Jurkat, Clone E6-1 (cell line): ENCODE measurements around the gene RFX2.
"Not testable (repeated sequence)": the region's sequence is repeated elsewhere in the genome, so short reads cannot be mapped to it uniquely, and the experiment has no call there.

Source experiments
- DNase-seq: peaks from one replicate; pipeline ENCODE4 v3.0.0-alpha.2; 2011; ENCODE audit warnings: low read depth, low spot score
- H3K4me3 ChIP-seq: 2 replicates; pipeline ENCODE4 v1.5.1; 2011; ENCODE audit warnings: mild to moderate bottlenecking, low read length, control low read depth, moderate library complexity

The RFX2 gene

GRCh38 chr19:5967994-5968430 is 142.3 kb downstream of the RFX2 start:
- no peak overlapping the region for H3K4me3 ChIP-seq

GRCh38 chr19:5967571-5967970 is 142.7 kb downstream of the RFX2 start:
- no peak for DNase-seq
- H3K4me3 ChIP-seq: no peak overlapping the region

More at GRCh38 chr19:5967994-5968430, 142.3 kb downstream of the RFX2 start:
- peak; percentile 57 for DNase-seq

GRCh38 chr19:5966941-5967340 is 143.4 kb downstream of the RFX2 start:
- no peak overlapping the region for H3K4me3 ChIP-seq
- no peak for DNase-seq

- no peak for DNase-seq
- H3K4me3 ChIP-seq: no peak overlapping the region
Observed at GRCh38 chr19:5966215-5966614, 144.1 kb downstream of the RFX2 start.

- no peak for DNase-seq
- no peak overlapping the region for H3K4me3 ChIP-seq
Observed at GRCh38 chr19:5964816-5965565, 145.3 kb downstream of the RFX2 start.

- H3K4me3 ChIP-seq: no peak overlapping the region
- no peak for DNase-seq
Observed at GRCh38 chr19:5963855-5964254, 146.4 kb downstream of the RFX2 start.

- not testable (repeated sequence) for DNase-seq, H3K4me3 ChIP-seq
Observed at GRCh38 chr19:5963259-5963658, 147.0 kb downstream of the RFX2 start.

- peak; percentile 86 for DNase-seq
Observed at GRCh38 chr19:5961969-5962945, 148.0 kb downstream of the RFX2 start.

GRCh38 chr19:5961641-5961968 is 148.7 kb downstream of the RFX2 start:
- H3K4me3 ChIP-seq: peak overlapping the region; percentile 5; the same call in 1 of the 2 replicates
- DNase-seq: not testable (repeated sequence)

More at GRCh38 chr19:5961969-5962945, 148.0 kb downstream of the RFX2 start:
- peak overlapping the region; percentile 5 for H3K4me3 ChIP-seq

GRCh38 chr19:5960005-5961001 is 150.0 kb downstream of the RFX2 start:
- H3K4me3 ChIP-seq: no peak overlapping the region
- no peak for DNase-seq

- H3K4me3 ChIP-seq: no peak overlapping the region
- DNase-seq: no peak
Observed at GRCh38 chr19:5959260-5960004, 150.9 kb downstream of the RFX2 start.

- DNase-seq: no peak
- no peak overlapping the region for H3K4me3 ChIP-seq
Observed at GRCh38 chr19:5958851-5959122, 151.5 kb downstream of the RFX2 start.

- H3K4me3 ChIP-seq: no peak overlapping the region
- DNase-seq: no peak
Observed at GRCh38 chr19:5958074-5958850, 152.0 kb downstream of the RFX2 start.

- DNase-seq: no peak
- no peak overlapping the region for H3K4me3 ChIP-seq
Observed at GRCh38 chr19:5957170-5957569, 153.1 kb downstream of the RFX2 start.

- H3K4me3 ChIP-seq: no peak overlapping the region
- DNase-seq: no peak
Observed at GRCh38 chr19:5956728-5957127, 153.6 kb downstream of the RFX2 start.

GRCh38 chr19:5956323-5956722 is 154.0 kb downstream of the RFX2 start:
- H3K4me3 ChIP-seq: no peak overlapping the region
- no peak for DNase-seq

- H3K4me3 ChIP-seq: no peak overlapping the region
- DNase-seq: no peak
Observed at GRCh38 chr19:5955636-5955935, 154.7 kb downstream of the RFX2 start.

- no peak for DNase-seq
- H3K4me3 ChIP-seq: no peak overlapping the region
Observed at GRCh38 chr19:5954293-5954692, 156.0 kb downstream of the RFX2 start.
